ENCODE data around the gene PKMYT1.

GRCh38 chr16:3029491-3030221 is 49.4 kb upstream of the PKMYT1 start:
- TF ChIP-seq, protein P1, sequence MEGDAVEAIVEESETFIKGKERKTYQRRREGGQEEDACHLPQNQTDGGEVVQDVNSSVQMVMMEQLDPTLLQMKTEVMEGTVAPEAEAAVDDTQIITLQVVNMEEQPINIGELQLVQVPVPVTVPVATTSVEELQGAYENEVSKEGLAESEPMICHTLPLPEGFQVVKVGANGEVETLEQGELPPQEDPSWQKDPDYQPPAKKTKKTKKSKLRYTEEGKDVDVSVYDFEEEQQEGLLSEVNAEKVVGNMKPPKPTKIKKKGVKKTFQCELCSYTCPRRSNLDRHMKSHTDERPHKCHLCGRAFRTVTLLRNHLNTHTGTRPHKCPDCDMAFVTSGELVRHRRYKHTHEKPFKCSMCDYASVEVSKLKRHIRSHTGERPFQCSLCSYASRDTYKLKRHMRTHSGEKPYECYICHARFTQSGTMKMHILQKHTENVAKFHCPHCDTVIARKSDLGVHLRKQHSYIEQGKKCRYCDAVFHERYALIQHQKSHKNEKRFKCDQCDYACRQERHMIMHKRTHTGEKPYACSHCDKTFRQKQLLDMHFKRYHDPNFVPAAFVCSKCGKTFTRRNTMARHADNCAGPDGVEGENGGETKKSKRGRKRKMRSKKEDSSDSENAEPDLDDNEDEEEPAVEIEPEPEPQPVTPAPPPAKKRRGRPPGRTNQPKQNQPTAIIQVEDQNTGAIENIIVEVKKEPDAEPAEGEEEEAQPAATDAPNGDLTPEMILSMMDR (conservative IDR thresholded peaks at IDR 0.05; ENCODE audit: low read depth, low read length) = no peak
- TF ChIP-seq EZH2 (IDR thresholded peaks at IDR 0.05; ENCODE audit: borderline replicate concordance, low read depth, low read length, poor library complexity, severe bottlenecking) = no peak
